Measurements from ENCODE around the gene ABCA13. TPM values are rescaled to one million over a fixed set of nuclear protein-coding genes. Genes with fewer than 3 reads are reported as not detected.

ABCA13 gene
- total RNA-seq, 1 donor from 2014 or later, result 0.35 TPM

GRCh38 chr7:48387932-48388331, 216.7 kb downstream of the ABCA13 start:
- intact Hi-C loops (cut with DNase I), result no loop called here
- no peaks in the 10 kb centered on the region for H3K9me3 ChIP-seq
- no peak overlapping the region for H3K27ac ChIP-seq
- DNase-seq (no peak), ATAC-seq (no peak)
- no peak for TF ChIP-seq CTCF (IDR thresholded peaks at IDR 0.05)
- no peak overlapping the region for H3K4me3 ChIP-seq
- H3K36me3 ChIP-seq, result no peaks in the 10 kb centered on the region
- no peaks in the 10 kb centered on the region for H3K27me3 ChIP-seq
- no peaks in the 10 kb centered on the region for H3K4me1 ChIP-seq

GRCh38 chr7:48388911-48389310, 217.7 kb downstream of the ABCA13 start:
- H3K4me3 ChIP-seq, result no peak overlapping the region
- DNase-seq, result no peak
- no peaks in the 10 kb centered on the region for H3K36me3 ChIP-seq
- no peaks in the 10 kb centered on the region for H3K9me3 ChIP-seq
- ATAC-seq, result peak; percentile 37
- no peak overlapping the region for H3K27ac ChIP-seq
- intact Hi-C loops (cut with DNase I), result no loop called here
- no peaks in the 10 kb centered on the region for H3K27me3 ChIP-seq
- no peaks in the 10 kb centered on the region for H3K4me1 ChIP-seq
- TF ChIP-seq CTCF (IDR thresholded peaks at IDR 0.05), result no peak

- intact Hi-C loops (cut with DNase I), result no loop called here
- Histone ChIP-seq H3K4me3 (no peak overlapping the region), H3K27ac (no peak overlapping the region), H3K36me3 (no peaks in the 10 kb centered on the region), H3K27me3 (no peaks in the 10 kb centered on the region), H3K9me3 (no peaks in the 10 kb centered on the region), H3K4me1 (no peaks in the 10 kb centered on the region)
- ATAC-seq (peak; percentile 72), DNase-seq (no peak)
- TF ChIP-seq CTCF (IDR thresholded peaks at IDR 0.05), result no peak
Observed at GRCh38 chr7:48389977-48390376, 218.7 kb downstream of the ABCA13 start.

- peak; percentile 68 for ATAC-seq
- DNase-seq, result no peak
- Histone ChIP-seq H3K36me3 (no peaks in the 10 kb centered on the region), H3K4me3 (no peak overlapping the region), H3K27ac (no peak overlapping the region), H3K9me3 (no peaks in the 10 kb centered on the region), H3K4me1 (no peaks in the 10 kb centered on the region), H3K27me3 (no peaks in the 10 kb centered on the region)
- intact Hi-C loops (cut with DNase I), result no loop called here
- TF ChIP-seq CTCF (IDR thresholded peaks at IDR 0.05), result no peak
Observed at GRCh38 chr7:48390388-48391327, 219.4 kb downstream of the ABCA13 start.

- intact Hi-C loops (cut with DNase I), result no loop called here
- no peak for TF ChIP-seq CTCF (IDR thresholded peaks at IDR 0.05)
- Histone ChIP-seq H3K27ac (no peak overlapping the region), H3K9me3 (no peaks in the 10 kb centered on the region), H3K36me3 (no peaks in the 10 kb centered on the region), H3K4me1 (no peaks in the 10 kb centered on the region), H3K27me3 (no peaks in the 10 kb centered on the region), H3K4me3 (no peak overlapping the region)
- no peak for ATAC-seq
- DNase-seq, result no peak
Observed at GRCh38 chr7:48398191-48398590, 226.9 kb downstream of the ABCA13 start.
